Prostate gland (tissue), 2 donors: ENCODE data around the gene DNM3. TPM values are rescaled to one million over a fixed set of nuclear protein-coding genes. Genes with fewer than 3 reads are reported as not detected.

Experiments
- DNase-seq: peaks from one replicate; pipeline ENCODE4 v3.0.0-alpha.2; 2019; ENCODE audit warnings: low spot score
- H3K27ac ChIP-seq, 2 donors: fragments of 200-600 bp; sonication (generic); 2 replicates each; pipeline ENCODE4 v1.5.1; 2017 to 2019
- H3K27me3 ChIP-seq: fragments of 200-600 bp; sonication (generic); replicated peaks from 2 replicates; pipeline ENCODE4 v1.5.1; 2019; ENCODE audit not compliant: insufficient read depth
- H3K36me3 ChIP-seq, 2 donors: fragments of 200-600 bp; sonication (generic); 1 replicate in 1 of 2; 2 replicates in 1 of 2; pipeline versions ENCODE4 v1.5.1 to v1.8.1; 2017 to 2019
- H3K4me1 ChIP-seq: fragments of 200-600 bp; sonication (generic); replicated peaks from 2 replicates; pipeline ENCODE4 v1.5.1; 2019
- H3K4me3 ChIP-seq, 2 donors: fragments of 200-600 bp; sonication (generic); 2 replicates each; pipeline ENCODE4 v1.5.1; 2017 to 2019
- H3K9me3 ChIP-seq: fragments of 200-600 bp; sonication (generic); 2 replicates; pipeline ENCODE4 v1.5.1; 2017
- POLR2A ChIP-seq: fragments of 450-650 bp; IDR thresholded peaks from one replicate; pipeline ENCODE4 v1.6.1; 2016; ENCODE audit warnings: antibody characterized with exemption, mild to moderate bottlenecking
- POLR2AphosphoS5 ChIP-seq: sonication (generic); formaldehyde crosslinking; IDR thresholded peaks from one replicate; pipeline ENCODE4 v1.6.1; 2017; ENCODE audit warnings: antibody characterized with exemption
- WGBS: methylation state at CpG from one replicate; pipeline ENCODE4 v1.1.5; 2018; 5-methylcytosine and 5-hydroxymethylcytosine counted together
- intact Hi-C: fragments of 100-400 bp; cut with DNase I; formaldehyde crosslinking; loops from one replicate; pipeline ENCODE4 v1.14.2; 2022
- total RNA-seq, 2 donors: library from RNA; depleted of rRNA; stranded (reverse); fragments of >200 nt; gene quantifications; one replicate each; pipeline ENCODE4 v1.1.0, GENCODE V29; 2016
- TF ChIP-seq, protein P1 (sequence below), 4 experiments: fragments of 200-600 bp in 2 of 4; fragments of 450-650 bp in 2 of 4; sonication (generic) in 2 of 4; IDR thresholded peaks; 1 replicate in 3 of 4; 2 replicates in 1 of 4; pipeline ENCODE4 v1.5.1; 2016 to 2019; ENCODE audit warnings: antibody characterized with exemption in 4 of 4, mild to moderate bottlenecking in 2 of 4, moderate library complexity in 2 of 4

The DNM3 gene
- total RNA-seq, 2 donors from 2014 or later: 2.3 to 5.3 TPM

DNA sequence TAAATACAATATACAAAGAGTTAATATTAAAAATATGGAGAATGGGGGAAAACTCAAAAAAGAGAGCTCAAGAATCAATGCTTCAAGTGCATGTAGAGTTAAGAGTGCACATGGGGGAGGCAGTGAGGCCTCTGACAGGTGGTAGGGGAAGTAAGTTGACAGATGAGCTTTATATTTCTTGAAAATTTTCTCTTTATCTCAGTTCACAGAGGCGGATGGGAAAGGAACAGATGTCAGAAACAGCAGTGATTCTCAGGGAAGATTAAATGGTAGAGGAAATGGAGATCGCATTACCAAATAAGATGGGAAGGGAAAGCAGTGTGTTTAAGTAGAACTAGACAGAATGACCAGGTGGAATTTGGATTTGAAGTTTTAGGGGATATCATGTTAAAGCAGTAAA, 379.1 kb downstream of the DNM3 start:
- Histone ChIP-seq H3K4me3 (no peak overlapping the region), H3K4me1 (no peaks in the 10 kb centered on the region), H3K36me3 (no peaks in the 10 kb centered on the region), H3K9me3 (no peaks in the 10 kb centered on the region), H3K27me3 (no peaks in the 10 kb centered on the region), H3K27ac (no peak overlapping the region)
- DNase-seq: no peak
- intact Hi-C loops: no loop called here
- TF ChIP-seq POLR2A (no peak), POLR2AphosphoS5 (no peak)
- TF ChIP-seq, protein P1, sequence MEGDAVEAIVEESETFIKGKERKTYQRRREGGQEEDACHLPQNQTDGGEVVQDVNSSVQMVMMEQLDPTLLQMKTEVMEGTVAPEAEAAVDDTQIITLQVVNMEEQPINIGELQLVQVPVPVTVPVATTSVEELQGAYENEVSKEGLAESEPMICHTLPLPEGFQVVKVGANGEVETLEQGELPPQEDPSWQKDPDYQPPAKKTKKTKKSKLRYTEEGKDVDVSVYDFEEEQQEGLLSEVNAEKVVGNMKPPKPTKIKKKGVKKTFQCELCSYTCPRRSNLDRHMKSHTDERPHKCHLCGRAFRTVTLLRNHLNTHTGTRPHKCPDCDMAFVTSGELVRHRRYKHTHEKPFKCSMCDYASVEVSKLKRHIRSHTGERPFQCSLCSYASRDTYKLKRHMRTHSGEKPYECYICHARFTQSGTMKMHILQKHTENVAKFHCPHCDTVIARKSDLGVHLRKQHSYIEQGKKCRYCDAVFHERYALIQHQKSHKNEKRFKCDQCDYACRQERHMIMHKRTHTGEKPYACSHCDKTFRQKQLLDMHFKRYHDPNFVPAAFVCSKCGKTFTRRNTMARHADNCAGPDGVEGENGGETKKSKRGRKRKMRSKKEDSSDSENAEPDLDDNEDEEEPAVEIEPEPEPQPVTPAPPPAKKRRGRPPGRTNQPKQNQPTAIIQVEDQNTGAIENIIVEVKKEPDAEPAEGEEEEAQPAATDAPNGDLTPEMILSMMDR (IDR thresholded peaks at IDR 0.05): no peak
- 74% methylated on average over 2 of the region's 2 CpGs for WGBS

DNA sequence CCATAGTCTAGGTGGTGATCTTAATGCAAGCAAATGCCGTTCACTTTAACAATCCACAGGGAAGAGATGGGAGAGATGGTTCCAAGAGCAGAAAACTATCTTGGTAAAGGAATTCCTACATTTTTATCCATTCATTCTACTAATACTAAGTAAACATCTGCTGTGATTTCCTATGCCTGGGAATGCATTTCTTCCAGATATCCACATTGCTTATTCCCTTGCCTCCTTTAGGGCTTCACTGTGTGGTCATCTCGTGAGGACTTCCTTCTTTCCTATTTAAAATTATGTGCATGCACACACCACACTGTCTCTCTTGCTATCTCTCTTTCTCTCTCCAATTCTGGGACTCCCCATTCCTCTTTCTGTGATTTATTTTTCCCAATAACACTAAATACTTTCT, 380.1 kb downstream of the DNM3 start:
- no peak for DNase-seq
- Histone ChIP-seq H3K4me1 (no peaks in the 10 kb centered on the region), H3K27ac (no peak overlapping the region), H3K4me3 (no peak overlapping the region), H3K9me3 (no peaks in the 10 kb centered on the region), H3K27me3 (no peaks in the 10 kb centered on the region), H3K36me3 (no peaks in the 10 kb centered on the region)
- 97% methylated on average over 2 of the region's 2 CpGs for WGBS
- TF ChIP-seq POLR2AphosphoS5: no peak
- TF ChIP-seq POLR2A: no peak
- TF ChIP-seq, protein P1 (IDR thresholded peaks at IDR 0.05): no peak
- intact Hi-C loops: no loop called here

DNA sequence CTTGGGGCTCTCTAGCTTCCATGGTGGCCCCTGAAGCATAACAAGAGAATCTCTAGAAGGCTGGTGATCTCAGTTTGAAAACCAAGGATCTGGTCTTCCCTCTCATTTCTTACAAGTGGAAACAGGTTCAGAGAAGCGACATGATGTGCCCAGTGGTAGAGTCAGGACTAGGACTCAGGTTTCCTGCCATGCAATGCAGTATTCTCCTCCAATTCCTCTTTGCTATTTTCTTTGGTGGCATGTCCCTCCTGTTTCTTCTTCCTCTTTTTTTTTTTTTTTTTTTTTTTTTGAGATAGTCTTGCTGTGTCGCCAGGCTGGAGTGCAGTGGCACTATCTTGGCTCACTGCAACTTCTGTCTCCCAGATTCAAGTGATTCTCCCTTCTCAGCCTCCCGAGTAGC, 383.6 kb downstream of the DNM3 start:
- H3K4me1 ChIP-seq: no peaks in the 10 kb centered on the region
- no peak for DNase-seq
- intact Hi-C loops: no loop called here
- TF ChIP-seq POLR2A (no peak), POLR2AphosphoS5 (no peak)
- TF ChIP-seq, protein P1 (IDR thresholded peaks at IDR 0.05): no peak
- no peak overlapping the region for H3K4me3 ChIP-seq
- no peaks in the 10 kb centered on the region for H3K9me3 ChIP-seq
- no peaks in the 10 kb centered on the region for H3K27me3 ChIP-seq
- no peaks in the 10 kb centered on the region for H3K36me3 ChIP-seq
- 91% methylated on average over 3 of the region's 3 CpGs for WGBS
- no peak overlapping the region for H3K27ac ChIP-seq

DNA sequence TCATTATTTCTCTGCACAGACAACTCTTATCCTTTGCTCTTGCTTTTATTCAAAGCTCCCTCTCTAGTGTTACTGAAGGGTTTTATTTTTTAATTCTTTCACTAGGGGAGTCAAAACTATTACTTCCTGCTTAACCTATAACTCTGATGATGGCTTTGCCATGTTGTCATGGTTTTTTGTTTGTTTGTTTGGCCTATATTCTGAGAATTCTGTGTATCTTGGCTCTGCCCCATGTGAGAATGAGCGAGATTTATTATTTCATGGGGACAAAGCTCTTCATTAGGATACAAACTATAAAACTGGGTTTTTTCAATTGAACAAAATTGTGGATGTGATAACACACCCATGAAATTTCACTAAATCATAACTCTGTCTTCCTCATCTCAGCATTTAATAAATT, 388.6 kb downstream of the DNM3 start:
- WGBS: 59% methylated on average over 1 of the region's 1 CpG

DNA sequence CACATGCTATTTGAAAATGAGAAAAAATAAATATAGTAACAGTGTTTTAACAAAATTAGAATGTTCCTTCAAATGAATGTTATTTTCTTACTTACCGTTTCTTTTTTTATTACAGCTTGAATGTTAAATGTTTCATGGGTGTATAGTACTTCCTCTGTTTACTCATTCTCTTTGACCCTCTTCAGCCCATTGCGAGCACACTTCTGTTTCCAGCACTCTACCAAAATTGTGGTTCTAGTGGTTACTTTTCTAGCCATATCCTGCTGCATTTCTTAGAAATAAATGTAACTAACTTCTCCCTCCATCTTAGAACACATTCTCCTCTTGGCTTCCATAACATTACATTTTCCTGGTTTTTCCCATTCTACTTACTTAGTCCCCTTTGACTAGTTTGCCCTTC, 389.2 kb downstream of the DNM3 start:
- WGBS: 93% methylated on average over 2 of the region's 2 CpGs
- no peak overlapping the region for H3K27ac ChIP-seq
- DNase-seq: no peak
- H3K4me1 ChIP-seq: no peaks in the 10 kb centered on the region
- H3K9me3 ChIP-seq: no peaks in the 10 kb centered on the region
- no peak overlapping the region for H3K4me3 ChIP-seq
- TF ChIP-seq POLR2A (no peak), POLR2AphosphoS5 (no peak)
- TF ChIP-seq, protein P1 (IDR thresholded peaks at IDR 0.05): no peak
- intact Hi-C loops: no loop called here
- H3K27me3 ChIP-seq: no peaks in the 10 kb centered on the region
- no peaks in the 10 kb centered on the region for H3K36me3 ChIP-seq

More for the DNA sequence above, 388.6 kb downstream of the DNM3 start:
- Histone ChIP-seq H3K4me3 (no peak overlapping the region), H3K9me3 (no peaks in the 10 kb centered on the region), H3K4me1 (no peaks in the 10 kb centered on the region), H3K27ac (no peak overlapping the region), H3K27me3 (no peaks in the 10 kb centered on the region), H3K36me3 (no peaks in the 10 kb centered on the region)
- intact Hi-C loops: no loop called here
- TF ChIP-seq, protein P1 (IDR thresholded peaks at IDR 0.05): no peak
- no peak for TF ChIP-seq POLR2AphosphoS5
- TF ChIP-seq POLR2A: no peak
- DNase-seq: no peak
